ENCODE measurements around the gene CNBP.
A peak's percentile ranks its signal among the peaks of the same experiment; 100 is the strongest.
"Not testable (repeated sequence)": the region's sequence is repeated elsewhere in the genome, so short reads cannot be mapped to it uniquely, and the experiment has no call there.

Gene CNBP

DNA sequence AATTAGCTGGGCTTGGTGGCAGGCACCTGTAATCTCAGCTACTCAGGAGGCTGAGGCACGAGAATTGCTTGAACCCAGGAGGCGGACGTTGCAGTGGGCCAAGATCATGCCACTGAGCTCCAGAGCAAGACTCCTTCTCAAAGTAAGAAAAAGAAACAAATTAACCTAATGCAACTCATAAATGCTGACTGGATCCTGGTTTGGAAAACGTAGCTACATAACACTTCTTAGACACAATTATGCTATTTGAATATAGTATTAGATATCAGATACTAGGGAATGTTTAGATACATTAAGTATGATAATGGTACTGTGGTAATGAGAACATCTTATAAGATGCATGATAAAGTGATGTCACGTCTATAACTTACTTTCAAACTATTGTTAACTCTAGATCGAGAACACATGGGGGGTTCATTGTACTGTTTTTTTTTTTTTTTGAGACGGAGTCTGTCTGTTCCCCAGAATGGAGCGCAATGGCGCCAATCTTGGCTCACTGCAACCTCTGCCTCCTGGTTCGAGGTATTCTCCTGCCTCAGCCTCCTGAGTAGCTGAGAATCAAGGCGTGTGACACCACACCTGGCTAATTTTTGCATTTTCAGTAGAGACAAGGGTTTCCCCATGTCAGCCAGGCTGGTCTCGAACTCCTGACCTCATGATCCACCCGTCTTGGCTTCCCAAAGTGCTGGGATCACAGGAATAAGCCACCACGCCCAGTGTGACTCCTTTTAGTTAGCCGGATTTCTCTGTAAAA is 16.9 kb downstream of the CNBP start:
- ATAC-seq (no peak), DNase-seq (ENCODE audit: low spot score in 2 of 2) (no peak)
- Mint-ChIP-seq H3K4me1 (peaks cover 24% of the 10 kb centered on the region), H3K9me3 (no peaks in the 10 kb centered on the region), H3K4me3 (no peak overlapping the region), H3K36me3 (peaks cover 97% of the 10 kb centered on the region), H3K27ac (no peak overlapping the region)

DNA sequence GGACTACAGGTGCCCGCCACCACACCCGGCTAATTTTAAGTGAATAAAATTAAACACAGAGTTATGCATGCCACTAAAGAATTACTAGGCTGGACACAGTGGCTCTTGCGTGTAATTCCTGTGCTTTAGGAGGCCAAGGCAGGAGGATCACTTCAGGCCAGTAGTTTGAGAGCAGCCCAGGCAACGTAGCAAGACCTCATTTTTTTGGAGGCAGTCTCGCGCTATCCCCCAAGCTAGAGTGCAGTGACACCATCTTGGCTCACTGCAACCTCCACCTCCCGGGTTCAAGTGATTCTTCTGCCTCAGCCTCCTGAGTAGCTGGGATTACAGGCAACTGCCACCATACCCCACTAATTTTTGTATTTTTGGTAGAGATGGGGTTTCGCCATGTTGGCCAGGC is 18.1 kb downstream of the CNBP start:
- H3K4me1 Mint-ChIP-seq, result peaks cover 26% of the 10 kb centered on the region
- not testable (repeated sequence) for H3K4me3 Mint-ChIP-seq; H3K27ac Mint-ChIP-seq; H3K9me3 Mint-ChIP-seq; ATAC-seq; DNase-seq (ENCODE audit: low spot score in 2 of 2)
- peaks cover 97% of the 10 kb centered on the region for H3K36me3 Mint-ChIP-seq

DNA sequence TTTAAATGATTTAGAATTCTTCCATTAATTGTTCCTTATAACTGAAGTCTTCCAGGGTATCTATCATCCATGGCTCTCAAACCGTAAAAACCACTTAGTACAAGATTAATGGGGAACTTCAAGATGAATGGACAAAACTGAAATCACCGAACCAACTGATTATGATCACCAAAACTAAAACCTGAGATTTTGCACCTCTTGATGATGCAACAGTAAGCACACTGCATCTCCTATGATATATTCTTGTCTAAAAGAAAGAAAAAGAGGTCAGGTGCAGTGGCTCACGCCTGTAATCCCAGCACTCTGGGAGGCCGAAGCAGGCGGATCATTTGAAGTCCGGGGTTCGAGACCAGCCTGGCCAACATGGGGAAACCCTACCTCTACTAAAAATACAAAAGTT is 19.2 kb downstream of the CNBP start:
- peaks cover 96% of the 10 kb centered on the region for H3K36me3 Mint-ChIP-seq
- no peaks in the 10 kb centered on the region for H3K9me3 Mint-ChIP-seq
- DNase-seq (ENCODE audit: low spot score in 2 of 2), result no peak
- H3K4me1 Mint-ChIP-seq, result peaks cover 37% of the 10 kb centered on the region
- no peak for ATAC-seq
- H3K4me3 Mint-ChIP-seq, result no peak overlapping the region
- no peak overlapping the region for H3K27ac Mint-ChIP-seq

DNA sequence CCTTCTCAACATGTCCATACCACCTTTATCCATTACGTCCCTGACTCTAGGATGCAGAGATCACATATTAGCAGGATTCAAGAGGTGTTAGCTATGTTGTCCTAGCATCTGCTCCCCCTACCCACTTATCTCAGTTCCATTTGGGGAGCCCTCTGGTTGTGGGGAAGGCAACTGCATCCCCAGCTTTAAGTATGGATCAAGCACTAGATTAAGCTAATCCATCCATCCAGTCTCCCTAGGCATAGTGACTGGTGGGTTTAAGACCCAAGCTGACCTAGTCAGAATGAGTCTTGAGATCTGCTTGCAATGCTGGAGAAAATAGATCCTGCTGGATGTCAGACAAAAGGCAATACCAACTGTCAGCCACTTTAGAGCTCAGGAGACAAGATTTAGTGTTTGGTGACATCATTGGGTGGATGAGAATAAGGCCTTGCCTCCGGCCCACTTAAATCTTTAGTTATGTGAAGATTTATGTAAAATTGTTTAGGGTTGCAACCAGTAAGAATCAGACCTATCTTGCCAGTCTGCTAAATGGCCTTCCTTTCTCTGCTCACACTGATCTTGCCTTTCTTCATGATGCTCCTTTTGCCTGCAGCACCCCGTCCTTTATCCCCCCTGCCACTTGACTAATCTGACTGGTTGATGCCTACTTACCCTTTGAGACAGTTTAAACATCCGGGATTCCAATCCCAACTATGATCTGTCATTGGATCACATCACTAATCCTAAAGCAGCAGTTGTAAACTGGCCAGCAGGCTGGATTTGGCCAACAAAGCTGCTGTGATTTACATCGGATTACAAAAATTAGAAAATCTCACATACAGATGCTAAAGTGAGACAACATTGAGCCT is 20.7 kb downstream of the CNBP start:
- peaks cover 96% of the 10 kb centered on the region for H3K36me3 Mint-ChIP-seq
- no peak for ATAC-seq
- no peaks in the 10 kb centered on the region for H3K9me3 Mint-ChIP-seq
- peaks cover 43% of the 10 kb centered on the region for H3K4me1 Mint-ChIP-seq
- H3K4me3 Mint-ChIP-seq, result peak overlapping the region; percentile 95
- no peak for DNase-seq (ENCODE audit: low spot score in 2 of 2)
- peak overlapping the region; percentile 99 for H3K27ac Mint-ChIP-seq

DNA sequence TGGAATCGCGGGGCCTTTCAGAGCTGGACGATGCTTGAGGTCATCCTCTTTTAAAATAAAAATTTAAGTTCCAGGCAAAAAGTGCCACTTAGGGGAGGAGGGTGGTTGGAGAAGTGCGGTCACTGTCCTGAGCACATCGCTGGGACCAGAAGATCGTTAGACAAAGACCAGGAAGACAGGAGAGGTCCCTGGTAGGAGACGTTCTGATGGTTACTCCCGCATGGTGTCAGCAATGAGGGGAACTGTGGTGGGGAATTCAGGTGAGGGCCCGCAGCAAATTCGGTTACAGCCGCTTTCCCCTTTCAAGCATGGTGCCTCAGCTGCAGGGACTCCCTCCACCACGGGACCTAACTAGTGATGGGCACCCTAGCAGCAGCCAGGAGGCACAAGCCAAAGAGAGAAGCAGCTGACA is 21.8 kb downstream of the CNBP start:
- H3K27ac Mint-ChIP-seq, result peak overlapping the region; percentile 99
- DNase-seq (ENCODE audit: low spot score in 2 of 2) (peak in 1 of 2 donors; percentile 75), ATAC-seq (no peak)
- peak overlapping the region; percentile 95 for H3K4me3 Mint-ChIP-seq
- H3K9me3 Mint-ChIP-seq, result no peaks in the 10 kb centered on the region
- H3K36me3 Mint-ChIP-seq, result peaks cover 96% of the 10 kb centered on the region
- peaks cover 43% of the 10 kb centered on the region for H3K4me1 Mint-ChIP-seq

DNA sequence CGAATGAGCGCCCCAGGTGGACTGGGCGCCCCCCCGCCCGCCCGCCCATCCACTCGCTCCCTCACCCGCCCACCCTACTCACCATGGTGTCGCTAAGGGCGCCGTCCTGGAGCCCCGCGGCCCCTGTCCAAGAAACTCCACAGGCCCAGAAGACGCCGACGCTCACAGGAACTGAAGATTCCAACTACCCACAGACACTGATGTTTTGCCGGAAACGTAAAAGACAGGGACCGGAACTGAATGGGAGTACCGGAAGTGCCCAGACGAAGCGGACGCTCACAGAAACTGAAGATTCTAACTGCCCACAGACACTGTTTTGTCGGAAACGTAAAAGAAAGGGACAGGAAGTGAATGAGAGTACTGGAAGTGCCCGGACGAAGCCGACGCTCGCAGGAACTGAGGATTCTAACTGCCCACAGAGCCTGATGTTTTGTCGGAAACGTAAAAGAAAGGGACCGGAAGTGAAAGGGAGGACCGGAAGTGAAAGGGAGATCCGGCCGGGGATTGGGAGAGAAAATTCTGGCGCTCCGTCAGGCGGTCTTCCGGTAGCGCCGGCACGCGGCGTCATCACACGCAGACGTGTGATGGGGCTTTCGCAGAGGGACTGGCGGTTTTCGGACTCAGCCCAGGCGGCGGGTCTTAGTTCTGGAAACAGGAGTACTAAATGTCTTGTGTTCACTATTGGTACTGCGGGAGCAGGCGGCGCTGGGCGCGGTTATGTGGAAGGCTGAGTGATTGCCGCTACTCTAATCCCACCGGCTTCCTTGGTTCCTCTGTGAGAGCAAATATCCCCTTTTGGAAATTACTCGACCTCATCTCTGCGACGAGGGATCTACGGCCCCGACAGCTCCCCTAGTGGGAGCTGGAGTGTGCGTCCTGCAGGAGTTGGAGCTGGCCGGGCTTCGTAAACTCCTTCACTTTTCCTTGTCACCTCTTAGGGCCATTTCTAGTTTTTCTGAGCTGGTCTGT is 22.5 kb downstream of the CNBP start, which contains the start of gene ISY1:
ISY1 (minus strand) TSS at position 173 of the 969 bp plus-strand sequence; CDS start at position 85, 88 bp downstream.
- ATAC-seq (peak; percentile 92), DNase-seq (ENCODE audit: low spot score in 2 of 2) (peak; percentile 73 to 93)
- Mint-ChIP-seq H3K27ac (peak within 1 kb of the TSS; percentile 99), H3K9me3 (no peaks in the 10 kb centered on the region), H3K4me3 (peak within 1 kb of the TSS; percentile 95), H3K36me3 (peaks cover 96% of the 10 kb centered on the region), H3K4me1 (peaks cover 43% of the 10 kb centered on the region)

DNA sequence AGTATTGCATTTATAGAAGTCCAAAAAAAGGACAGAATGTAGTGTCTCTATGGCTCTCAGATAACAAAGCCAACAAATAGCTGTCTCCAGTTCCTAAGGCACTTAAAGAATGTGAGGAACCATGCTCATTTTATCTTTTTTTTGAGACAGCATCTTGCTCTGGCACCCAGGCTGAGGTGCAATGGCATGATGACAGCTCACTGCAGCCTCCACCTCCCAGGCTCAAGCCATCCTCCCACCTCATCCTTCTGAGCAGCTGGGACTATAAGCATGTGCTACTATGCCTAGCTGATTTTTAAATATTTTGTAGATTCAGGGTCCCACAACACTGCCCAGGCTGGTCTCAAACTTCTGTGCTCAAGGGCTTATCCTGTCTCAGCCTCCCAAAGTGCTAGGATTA is 38.9 kb downstream of the CNBP start:
- Mint-ChIP-seq H3K4me3 (no peak overlapping the region), H3K4me1 (no peaks in the 10 kb centered on the region), H3K9me3 (no peaks in the 10 kb centered on the region), H3K36me3 (peaks cover 93% of the 10 kb centered on the region), H3K27ac (no peak overlapping the region)
- ATAC-seq (no peak), DNase-seq (ENCODE audit: low spot score in 2 of 2) (no peak)

DNA sequence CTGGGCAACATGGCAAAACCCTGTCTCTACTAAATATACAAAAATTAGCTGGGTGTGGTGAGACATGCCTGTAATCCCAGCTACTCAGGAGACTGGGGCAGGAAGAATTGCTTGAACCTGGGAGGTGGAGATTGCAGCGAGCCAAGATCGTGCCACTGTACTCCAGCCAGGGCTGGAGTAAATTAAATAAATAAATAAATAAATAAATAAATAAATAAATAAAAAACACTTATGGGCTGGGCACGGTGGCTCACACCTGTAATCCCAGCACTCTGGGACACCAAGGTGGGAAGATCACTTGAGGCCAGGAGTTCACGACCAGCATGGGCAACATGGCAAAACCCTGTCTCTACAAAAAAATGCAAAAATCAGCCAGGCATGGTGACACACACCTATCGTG is 42.7 kb downstream of the CNBP start:
- H3K4me3 Mint-ChIP-seq; H3K4me1 Mint-ChIP-seq; H3K27ac Mint-ChIP-seq; ATAC-seq; DNase-seq (ENCODE audit: low spot score in 2 of 2); H3K9me3 Mint-ChIP-seq: not testable (repeated sequence)
- H3K36me3 Mint-ChIP-seq, result peaks cover 97% of the 10 kb centered on the region

DNA sequence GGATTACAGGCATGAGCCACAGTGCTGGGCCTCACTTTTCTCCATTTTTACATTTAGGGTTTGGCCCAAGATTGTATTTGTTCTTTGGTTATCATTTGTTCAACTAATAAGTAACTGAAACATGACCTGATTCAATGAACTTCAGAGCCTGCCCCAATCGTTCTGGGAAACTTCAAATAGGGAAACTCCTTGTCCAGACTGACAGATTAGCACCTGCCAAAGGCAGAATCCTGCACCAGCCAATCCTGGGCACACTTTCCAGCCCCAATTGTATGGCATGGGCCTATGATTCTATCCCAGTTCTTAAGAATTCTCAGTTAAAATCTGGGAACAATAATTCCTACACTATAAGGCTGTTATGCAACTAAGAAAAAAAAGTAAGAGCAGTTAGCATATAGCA is 43.8 kb downstream of the CNBP start:
- no peak overlapping the region for H3K27ac Mint-ChIP-seq
- no peak for DNase-seq (ENCODE audit: low spot score in 2 of 2)
- H3K36me3 Mint-ChIP-seq, result peaks cover 97% of the 10 kb centered on the region
- no peak overlapping the region for H3K4me3 Mint-ChIP-seq
- no peaks in the 10 kb centered on the region for H3K9me3 Mint-ChIP-seq
- H3K4me1 Mint-ChIP-seq, result no peaks in the 10 kb centered on the region
- no peak for ATAC-seq

DNA sequence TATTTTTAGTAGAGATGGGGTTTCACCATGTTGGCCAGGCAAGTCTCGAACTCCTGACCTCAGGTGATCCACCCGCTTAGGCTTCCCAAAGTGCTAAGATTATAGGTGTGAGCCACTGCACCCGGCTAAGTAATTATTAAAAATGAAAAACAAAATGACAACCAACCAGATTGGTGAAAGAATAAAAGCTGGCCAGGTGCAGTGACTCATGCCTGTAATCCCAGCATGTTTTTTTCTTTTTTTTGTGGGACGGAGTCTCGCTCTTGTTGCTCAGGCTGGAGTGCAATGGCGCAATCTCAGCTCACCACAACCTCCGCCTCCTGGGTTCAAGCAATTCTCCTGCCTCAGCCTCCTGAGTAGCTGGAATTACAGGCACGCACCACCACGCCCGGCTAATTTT is 47.4 kb downstream of the CNBP start:
- Mint-ChIP-seq H3K4me1 (peaks cover 15% of the 10 kb centered on the region), H3K36me3 (peaks cover 98% of the 10 kb centered on the region)
- not testable (repeated sequence) for H3K9me3 Mint-ChIP-seq; DNase-seq (ENCODE audit: low spot score in 2 of 2); H3K4me3 Mint-ChIP-seq; ATAC-seq; H3K27ac Mint-ChIP-seq

DNA sequence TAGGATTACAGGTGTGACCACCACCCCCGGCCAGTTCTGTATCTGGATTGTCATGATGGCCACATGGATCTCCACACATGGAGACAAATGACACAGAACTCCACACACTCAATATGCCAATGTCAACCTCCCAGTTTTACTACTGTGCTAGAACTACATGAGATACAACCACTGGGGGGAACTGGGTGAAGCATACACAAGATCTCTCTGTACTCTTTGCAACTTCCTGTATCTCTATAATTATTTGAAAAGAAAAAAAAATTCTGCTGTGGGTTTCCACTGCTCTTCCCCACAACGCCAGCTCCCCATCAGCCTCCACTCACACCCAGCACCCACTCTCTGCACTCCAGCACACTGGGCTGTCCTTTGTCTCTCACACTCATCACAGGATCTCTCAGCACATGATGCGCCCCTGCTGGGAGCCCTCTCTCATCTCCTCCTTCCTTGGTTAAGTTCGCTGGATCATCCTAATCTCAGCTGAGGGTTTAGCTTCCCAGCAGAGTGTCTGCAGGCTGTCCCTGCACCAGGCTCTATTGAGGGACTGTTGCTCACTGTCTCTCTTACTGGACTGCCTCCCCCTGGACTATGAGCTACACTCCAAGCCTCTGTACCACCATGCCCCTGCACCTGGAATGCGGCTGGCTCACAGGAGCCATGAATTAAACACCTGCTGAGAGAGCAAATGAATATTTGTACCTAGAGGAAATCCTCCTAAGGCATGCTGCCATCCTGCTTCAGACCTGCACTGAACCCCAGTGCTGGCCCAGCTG is 51.4 kb downstream of the CNBP start:
- no peak for DNase-seq (ENCODE audit: low spot score in 2 of 2)
- Mint-ChIP-seq H3K4me3 (no peak overlapping the region), H3K9me3 (no peaks in the 10 kb centered on the region), H3K4me1 (peaks cover 15% of the 10 kb centered on the region), H3K36me3 (peaks cover 94% of the 10 kb centered on the region), H3K27ac (peak overlapping the region; percentile 65)
- ATAC-seq, result no peak

DNA sequence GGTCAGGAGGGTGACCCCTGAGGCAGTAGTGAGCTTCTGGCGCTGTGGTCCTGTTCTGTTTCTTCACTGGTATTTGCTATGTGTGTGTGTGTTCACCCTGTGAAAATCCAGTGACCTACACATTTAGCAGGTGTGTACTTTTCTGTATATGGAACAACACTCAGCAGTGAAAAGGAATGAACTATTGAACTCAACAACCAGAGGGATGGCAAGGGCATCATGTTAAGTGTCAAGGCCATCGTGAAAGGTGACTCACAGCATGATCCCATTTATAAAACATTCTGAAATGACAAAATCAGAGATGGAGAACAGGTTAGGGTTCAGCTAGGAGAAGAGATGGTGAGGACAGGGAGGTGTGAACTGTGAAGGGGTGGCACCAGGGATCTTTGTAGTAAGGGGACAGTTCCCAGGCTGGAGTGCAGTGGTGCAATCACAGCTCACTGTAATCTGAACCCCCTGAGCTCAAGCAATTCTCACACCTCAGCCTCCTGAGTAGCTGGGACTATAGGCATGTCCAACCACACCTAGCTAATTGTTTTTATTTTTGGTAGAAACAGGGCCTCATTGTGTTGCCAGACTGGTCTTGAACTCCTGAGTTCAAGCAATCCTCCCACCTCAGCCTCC is 52.1 kb downstream of the CNBP start:
- H3K4me1 Mint-ChIP-seq, result peaks cover 15% of the 10 kb centered on the region
- no peak overlapping the region for H3K4me3 Mint-ChIP-seq
- no peak for DNase-seq (ENCODE audit: low spot score in 2 of 2)
- H3K36me3 Mint-ChIP-seq, result peaks cover 87% of the 10 kb centered on the region
- ATAC-seq, result no peak
- no peaks in the 10 kb centered on the region for H3K9me3 Mint-ChIP-seq
- H3K27ac Mint-ChIP-seq, result peak overlapping the region; percentile 65

DNA sequence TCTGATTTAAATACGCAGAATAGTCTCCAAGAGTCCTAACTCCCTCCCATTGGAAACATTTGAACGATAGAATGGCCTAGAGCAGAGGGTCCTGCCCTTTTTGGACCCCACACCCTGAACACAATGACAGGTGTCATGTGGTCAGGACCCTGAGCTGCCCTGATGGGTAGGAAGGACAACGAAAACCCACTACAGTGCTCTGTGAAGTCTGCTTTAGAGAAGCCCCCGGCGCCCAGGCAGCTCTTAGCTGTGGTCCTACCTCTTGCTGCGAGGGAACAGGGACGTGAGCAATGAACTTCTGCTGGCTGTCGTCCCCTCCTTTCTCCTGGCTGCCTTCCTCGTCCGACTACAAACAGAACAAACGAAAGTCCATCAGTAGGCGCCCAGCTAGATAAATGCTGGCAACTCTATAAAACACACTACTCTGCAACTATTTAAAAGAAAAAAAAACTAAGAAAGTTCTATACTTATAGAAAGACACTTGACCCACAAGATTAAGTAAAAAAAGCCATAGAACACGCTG is 53.3 kb downstream of the CNBP start:
- Mint-ChIP-seq H3K9me3 (no peaks in the 10 kb centered on the region), H3K4me1 (peaks cover 15% of the 10 kb centered on the region), H3K36me3 (peaks cover 75% of the 10 kb centered on the region), H3K27ac (no peak overlapping the region), H3K4me3 (no peak overlapping the region)
- ATAC-seq, result no peak
- no peak for DNase-seq (ENCODE audit: low spot score in 2 of 2)

Data from stimulated activated effector memory CD8-positive, alpha-beta T cell treated with anti-CD3 and anti-CD28 coated beads, Interleukin-12 subunit alpha, Interleukin-12 subunit beta, amount 100 ng/mL, for 72 hours (primary cell).